B cell (primary cell): ENCODE measurements around the gene HELT.

Experiments
- EZH2 ChIP-seq: IDR thresholded peaks from 2 replicates; pipeline ENCODE4 v1.6.1; 2012; ENCODE audit warnings: borderline replicate concordance, low read depth, mild to moderate bottlenecking, moderate library complexity, low read length; ENCODE audit not compliant: insufficient read depth, poor library complexity, severe bottlenecking
- TF ChIP-seq, protein P1 (sequence below): fragments of 200-600 bp; IDR thresholded peaks from one replicate; pipeline ENCODE4 v1.8.0; 2022; ENCODE audit warnings: antibody characterized with exemption, mild to moderate bottlenecking

DNA sequence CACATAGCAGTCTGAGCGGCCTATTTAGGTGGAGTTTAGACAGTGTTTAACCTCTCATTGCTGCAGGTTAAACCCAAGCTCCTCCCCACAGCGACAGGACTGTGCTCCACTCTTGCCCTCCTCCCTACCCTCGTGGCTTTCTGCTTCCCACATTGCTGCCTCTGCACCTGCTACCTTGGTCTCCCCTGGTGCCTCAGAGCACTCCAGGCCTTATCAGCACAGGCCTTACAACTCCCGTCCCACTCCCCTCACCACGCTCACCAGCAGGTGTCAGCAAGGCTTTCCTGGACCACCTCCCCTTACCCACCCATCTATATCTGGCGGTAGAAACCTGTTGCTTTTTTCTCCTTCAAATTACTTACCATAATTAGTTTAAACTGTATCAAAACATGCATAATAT is 18.6 kb downstream of the HELT start:
- TF ChIP-seq, protein P1, sequence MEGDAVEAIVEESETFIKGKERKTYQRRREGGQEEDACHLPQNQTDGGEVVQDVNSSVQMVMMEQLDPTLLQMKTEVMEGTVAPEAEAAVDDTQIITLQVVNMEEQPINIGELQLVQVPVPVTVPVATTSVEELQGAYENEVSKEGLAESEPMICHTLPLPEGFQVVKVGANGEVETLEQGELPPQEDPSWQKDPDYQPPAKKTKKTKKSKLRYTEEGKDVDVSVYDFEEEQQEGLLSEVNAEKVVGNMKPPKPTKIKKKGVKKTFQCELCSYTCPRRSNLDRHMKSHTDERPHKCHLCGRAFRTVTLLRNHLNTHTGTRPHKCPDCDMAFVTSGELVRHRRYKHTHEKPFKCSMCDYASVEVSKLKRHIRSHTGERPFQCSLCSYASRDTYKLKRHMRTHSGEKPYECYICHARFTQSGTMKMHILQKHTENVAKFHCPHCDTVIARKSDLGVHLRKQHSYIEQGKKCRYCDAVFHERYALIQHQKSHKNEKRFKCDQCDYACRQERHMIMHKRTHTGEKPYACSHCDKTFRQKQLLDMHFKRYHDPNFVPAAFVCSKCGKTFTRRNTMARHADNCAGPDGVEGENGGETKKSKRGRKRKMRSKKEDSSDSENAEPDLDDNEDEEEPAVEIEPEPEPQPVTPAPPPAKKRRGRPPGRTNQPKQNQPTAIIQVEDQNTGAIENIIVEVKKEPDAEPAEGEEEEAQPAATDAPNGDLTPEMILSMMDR, result no peak
- TF ChIP-seq EZH2, result no peak
